Activated T-helper 1 cell treated with anti-CD3 and anti-CD28 coated beads, Interleukin-2, amount 50 U/mL, for 16 hours (primary cell): ENCODE measurements around the gene AMOT.

Experiments
- DNase-seq, 2 donors: peaks; one replicate each; pipeline ENCODE4 v3.0.0-alpha.2; 2020; ENCODE audit warnings: low read depth in 1 of 2, low spot score in 1 of 2

Gene AMOT

GRCh38 chrX:112800971-112801775, 39.5 kb downstream of the AMOT start:
- DNase-seq, result no peak

- DNase-seq, result no peak
Observed at GRCh38 chrX:112799425-112799824, 41.2 kb downstream of the AMOT start.

- DNase-seq, result no peak
Observed at GRCh38 chrX:112798736-112799135, 41.9 kb downstream of the AMOT start.

- DNase-seq, result no peak
Observed at GRCh38 chrX:112789931-112790330, 50.7 kb downstream of the AMOT start.

- DNase-seq, result no peak
Observed at GRCh38 chrX:112786076-112786475, 54.6 kb downstream of the AMOT start.

- no peak for DNase-seq
Observed at GRCh38 chrX:112785344-112785743, 55.3 kb downstream of the AMOT start.

GRCh38 chrX:112784692-112785091, 55.9 kb downstream of the AMOT start:
- DNase-seq, result no peak

GRCh38 chrX:112779139-112779538, 61.5 kb downstream of the AMOT start:
- no peak for DNase-seq

- no peak for DNase-seq
Observed at GRCh38 chrX:112774651-112775293, 65.9 kb downstream of the AMOT start.

- no peak for DNase-seq
Observed at GRCh38 chrX:112774142-112774541, 66.5 kb downstream of the AMOT start.

GRCh38 chrX:112769034-112769433, 71.6 kb downstream of the AMOT start:
- DNase-seq, result no peak

- no peak for DNase-seq
Observed at GRCh38 chrX:112768563-112768962, 72.1 kb downstream of the AMOT start.

- no peak for DNase-seq
Observed at GRCh38 chrX:112766774-112767173, 73.9 kb downstream of the AMOT start.

- DNase-seq, result no peak
Observed at GRCh38 chrX:112761242-112762207, 79.1 kb downstream of the AMOT start.

- no peak for DNase-seq
Observed at GRCh38 chrX:112760697-112761096, 79.9 kb downstream of the AMOT start.

GRCh38 chrX:112759966-112760365, 80.7 kb downstream of the AMOT start:
- no peak for DNase-seq

- no peak for DNase-seq
Observed at GRCh38 chrX:112759512-112759911, 81.1 kb downstream of the AMOT start.

- no peak for DNase-seq
Observed at GRCh38 chrX:112757946-112758345, 82.7 kb downstream of the AMOT start.

GRCh38 chrX:112753116-112753515, 87.5 kb downstream of the AMOT start:
- DNase-seq, result no peak

- no peak for DNase-seq
Observed at GRCh38 chrX:112751076-112751475, 89.6 kb downstream of the AMOT start.

- DNase-seq, result no peak
Observed at GRCh38 chrX:112746812-112747595, 93.6 kb downstream of the AMOT start.
